Epithelial cell of prostate (primary cell): ENCODE measurements around the gene KIF18A.
"Not testable (repeated sequence)": the region's sequence is repeated elsewhere in the genome, so short reads cannot be mapped to it uniquely, and the experiment has no call there.

ENCODE experiments used
- DNase-seq: peaks from one replicate; pipeline ENCODE4 v3.0.0-alpha.2; 2011; ENCODE audit warnings: low read depth, low spot score
- H3K27ac ChIP-seq: fragments of 450-650 bp; 2 replicates; pipeline ENCODE4 v1.5.1; 2017; ENCODE audit warnings: mild to moderate bottlenecking

The KIF18A gene

DNA sequence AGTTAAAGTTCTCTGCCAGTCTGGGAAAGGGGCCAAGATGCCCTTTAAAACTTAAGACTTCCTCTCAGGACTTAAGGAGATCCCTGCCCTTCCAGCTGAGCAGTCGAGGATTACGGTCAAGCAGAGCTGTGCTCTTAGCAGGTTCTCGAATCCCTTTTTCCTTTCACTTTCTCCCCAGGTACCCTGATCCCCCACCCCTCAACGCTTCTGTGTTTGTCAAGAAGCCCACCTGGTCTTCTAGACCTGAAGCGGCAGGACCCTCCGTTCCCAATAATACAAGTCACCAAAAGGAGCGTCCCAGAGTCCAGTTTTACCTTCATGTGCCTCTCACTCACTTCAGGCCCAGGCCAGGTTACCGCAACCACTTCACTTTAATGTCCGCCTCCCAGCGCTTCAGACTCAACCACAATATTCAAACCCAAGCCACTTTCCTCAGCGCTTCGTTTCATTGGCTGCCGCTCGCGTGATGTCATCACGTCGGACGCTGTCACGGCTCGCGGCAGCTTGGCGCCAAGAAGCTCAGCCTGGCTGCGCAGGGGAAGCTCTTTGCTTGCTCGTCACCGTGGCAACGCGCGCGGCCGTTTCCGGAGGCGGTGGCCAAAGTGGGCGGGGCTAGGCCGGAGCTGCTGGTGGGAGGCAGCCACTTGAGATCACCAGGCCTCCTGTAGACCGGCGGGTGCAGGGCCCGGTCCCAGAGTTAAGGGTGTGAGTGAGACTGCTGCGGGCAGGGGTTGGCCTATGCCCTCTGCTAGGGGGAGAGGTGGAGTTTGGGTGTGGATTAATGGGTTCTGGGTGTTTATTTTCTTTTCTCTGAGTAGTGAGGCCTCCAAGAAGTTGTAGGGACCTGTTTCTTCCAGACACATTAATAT is at the start of gene KIF18A, which contains the start of gene METTL15:
Gene KIF18A, minus strand, starts transcription at position 407 of the 869 bp plus-strand sequence. CDS start 10,209 bp downstream, outside the sequence.
Gene METTL15, plus strand, starts transcription at position 639 of the 869 bp plus-strand sequence. CDS start 4,947 bp downstream, outside the sequence.
- peak within 1 kb of the TSS; percentile 75 for H3K27ac ChIP-seq
- peak; percentile 90 for DNase-seq

DNA sequence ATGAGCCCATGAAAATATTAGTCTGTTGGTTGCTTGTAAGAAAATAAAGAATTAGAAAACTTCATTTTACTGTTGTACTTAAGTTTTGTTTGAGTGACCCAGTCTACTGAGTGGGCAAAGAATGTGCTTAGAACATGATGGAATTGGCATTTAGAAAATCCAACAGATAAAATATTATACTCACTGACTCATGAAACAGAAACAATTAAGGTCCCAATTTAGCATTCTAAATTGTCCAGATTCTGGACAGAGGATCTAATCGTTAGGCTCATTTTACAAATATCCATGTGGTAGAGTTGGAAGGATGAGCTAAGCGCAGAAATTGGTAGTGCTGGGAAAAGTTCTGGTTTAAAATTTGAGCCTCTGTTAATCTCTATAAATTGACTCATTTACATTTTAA is 45.6 kb upstream of the KIF18A start:
- DNase-seq = no peak
- H3K27ac ChIP-seq = no peak overlapping the region

DNA sequence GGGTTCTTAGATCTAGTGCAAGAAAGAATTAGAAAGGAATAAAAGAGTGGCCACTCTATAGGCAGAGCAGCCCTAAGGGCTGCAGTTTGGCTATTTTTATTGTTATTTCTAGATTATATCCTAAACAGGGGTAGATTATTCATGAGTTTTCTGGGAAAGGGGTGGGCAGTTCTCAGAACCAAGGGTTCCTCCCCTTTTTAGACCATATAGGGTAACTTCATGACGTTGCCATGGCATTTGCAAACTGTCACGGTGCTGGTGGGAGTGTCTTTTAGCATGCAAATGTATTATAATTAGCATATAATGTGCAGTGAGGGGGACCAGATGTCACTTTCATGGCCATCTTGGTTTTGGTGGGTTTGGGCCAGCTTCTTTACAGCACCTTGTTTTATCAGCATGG is 44.8 kb upstream of the KIF18A start:
- no peak overlapping the region for H3K27ac ChIP-seq
- no peak for DNase-seq

DNA sequence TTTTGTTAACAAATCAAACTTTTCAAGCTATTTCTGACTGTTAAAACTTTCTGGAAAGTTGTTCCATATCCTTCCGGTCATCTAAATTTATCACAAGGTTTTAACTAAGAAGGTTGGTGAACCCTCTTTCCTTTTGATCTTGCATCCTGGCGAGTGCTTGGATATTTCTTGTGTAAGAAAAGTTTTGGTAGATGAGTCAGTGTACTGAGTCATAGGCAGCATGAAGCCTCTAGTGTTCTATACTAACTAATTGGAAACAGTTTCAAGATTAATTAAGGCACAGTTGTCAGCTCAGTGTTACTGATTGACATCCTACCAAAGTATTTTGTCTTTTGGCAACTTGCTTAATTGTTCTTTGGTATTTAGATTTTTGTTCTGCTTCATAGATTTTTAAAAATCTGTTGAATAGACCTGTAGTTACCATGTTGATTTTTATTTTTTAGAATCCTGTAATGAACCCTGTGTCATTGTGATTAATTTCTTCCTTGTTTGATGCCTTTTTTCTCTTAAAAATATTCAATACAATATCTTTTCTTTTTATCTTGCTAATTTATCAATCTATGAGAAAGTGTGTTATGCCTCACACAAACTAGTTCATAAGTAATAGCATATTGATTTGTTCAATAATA is 38.3 kb upstream of the KIF18A start:
- DNase-seq = peak; percentile 20
- H3K27ac ChIP-seq = peak overlapping the region; percentile 50

DNA sequence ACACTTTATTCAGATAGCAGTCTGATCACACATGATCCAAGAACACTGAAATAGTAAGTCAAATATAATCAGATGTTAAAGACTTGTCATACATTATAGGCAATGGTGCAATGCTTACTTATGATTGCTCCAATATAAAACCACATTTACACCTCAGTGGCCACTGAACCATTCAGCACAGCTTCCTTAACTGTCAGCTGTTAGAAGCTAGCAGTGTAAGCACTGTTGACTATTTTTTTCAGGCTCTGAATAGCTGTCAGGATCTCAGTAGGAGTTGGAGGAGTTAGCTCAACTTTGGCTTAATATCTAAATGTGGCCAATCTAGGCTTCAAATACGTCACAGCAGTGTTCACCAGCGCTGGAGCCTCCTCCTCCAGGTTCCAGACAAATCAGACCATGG is 36.9 kb upstream of the KIF18A start:
- H3K27ac ChIP-seq = peak overlapping the region; percentile 50
- no peak for DNase-seq

DNA sequence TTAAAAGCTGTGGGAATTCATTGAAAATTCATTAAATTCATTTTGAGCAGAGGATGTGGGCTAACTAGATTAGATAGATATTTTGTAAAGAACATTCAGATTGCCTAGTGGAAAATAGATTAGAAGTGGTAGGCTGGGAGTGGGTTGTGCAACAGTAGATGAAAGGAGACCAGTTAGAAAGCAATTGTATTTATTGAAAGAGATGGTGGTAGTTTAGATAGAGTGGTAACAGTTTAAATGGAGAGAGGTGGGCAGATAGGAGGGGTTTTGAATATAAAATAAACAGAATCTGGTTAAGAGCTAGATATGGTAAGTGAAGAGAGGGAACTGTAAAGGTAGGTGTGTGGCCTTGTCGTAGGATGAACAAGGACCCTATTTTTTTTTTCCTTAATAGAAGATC is 34.8 kb upstream of the KIF18A start:
- no peak for DNase-seq
- no peak overlapping the region for H3K27ac ChIP-seq

DNA sequence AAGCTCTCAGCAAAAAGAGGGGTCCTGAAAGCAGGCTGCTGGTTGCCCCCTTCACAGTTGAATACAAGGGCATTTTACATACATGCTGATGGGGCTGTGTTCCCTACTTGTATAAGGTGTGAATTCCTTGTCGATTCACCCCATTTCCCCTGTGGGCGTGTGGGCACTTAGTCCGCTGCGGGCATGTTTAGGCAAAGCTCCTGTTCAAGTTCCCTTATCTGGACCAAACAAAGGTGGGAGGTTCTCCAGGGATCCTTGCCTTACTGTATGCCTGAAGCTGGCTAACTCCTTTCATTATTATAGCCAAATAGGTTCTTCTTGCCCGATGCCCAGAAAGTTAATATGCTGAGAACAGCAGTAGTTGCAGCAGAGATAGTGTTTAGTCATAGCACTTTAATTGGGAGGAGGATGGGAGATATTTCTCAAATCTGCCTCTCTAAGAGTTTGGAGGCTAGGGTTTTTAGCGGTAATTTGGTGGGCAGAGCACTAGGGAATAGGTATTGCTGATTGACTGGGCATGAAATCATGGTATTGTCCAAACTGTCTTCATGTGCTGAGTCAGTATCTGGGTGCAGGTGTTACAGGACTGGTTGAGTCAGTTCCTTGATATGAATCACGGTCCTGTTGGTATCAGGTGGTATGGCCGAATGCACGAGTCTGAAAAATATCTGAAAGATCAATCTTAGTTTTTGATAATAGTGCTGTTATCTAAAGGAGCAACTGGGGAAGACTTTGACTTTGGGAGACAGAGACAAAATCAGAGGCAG is 32.9 kb upstream of the KIF18A start:
- DNase-seq = peak; percentile 77
- H3K27ac ChIP-seq = peak overlapping the region; percentile 76

DNA sequence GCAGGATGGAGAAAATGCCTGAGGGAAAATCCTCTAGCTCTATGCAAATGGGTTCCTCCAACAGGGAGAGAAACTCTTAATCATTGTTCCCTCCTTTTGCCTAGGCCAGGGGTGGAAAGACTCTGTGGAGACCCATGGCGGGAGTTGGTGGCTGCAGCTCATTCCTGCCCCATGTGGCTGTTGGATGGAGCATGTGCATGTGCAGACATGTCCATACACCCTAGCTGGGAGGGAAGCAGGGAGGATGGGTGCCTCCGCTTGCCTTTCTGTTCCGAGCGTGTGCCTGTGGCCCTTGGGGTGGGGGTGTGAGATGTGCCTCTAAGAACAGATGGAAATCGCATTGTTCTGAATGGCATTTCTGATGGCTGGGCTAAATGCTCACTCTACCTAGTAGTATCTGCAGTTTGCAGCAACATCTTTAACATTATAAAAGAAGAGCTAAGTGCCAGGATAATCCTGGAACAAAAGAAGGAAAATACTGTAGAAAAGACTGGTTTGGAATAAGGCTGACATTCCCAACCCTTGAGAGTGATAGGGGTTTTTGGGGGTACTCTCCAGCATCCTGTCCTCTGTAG is 32.0 kb upstream of the KIF18A start:
- DNase-seq = no peak
- H3K27ac ChIP-seq = peak overlapping the region; percentile 76

DNA sequence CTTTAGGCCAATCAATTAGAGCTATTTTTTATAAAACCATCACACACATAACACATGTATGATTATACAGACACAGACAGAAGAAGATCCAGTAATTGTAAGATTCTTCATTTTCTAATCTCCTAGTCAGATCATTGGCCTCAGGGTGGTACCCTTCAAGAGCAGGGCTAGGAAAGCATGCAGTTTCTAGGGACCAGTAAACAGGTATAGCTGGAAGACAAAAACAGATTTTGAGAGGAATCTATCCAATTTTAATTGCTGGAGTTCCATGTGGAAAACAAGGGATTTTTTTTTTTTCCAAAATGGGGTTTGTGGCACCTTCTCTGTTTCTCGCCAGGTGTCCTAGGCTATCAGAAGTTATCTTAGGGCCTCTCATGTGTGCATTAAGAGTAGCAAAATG is 29.9 kb upstream of the KIF18A start:
- no peak for DNase-seq
- H3K27ac ChIP-seq = no peak overlapping the region

DNA sequence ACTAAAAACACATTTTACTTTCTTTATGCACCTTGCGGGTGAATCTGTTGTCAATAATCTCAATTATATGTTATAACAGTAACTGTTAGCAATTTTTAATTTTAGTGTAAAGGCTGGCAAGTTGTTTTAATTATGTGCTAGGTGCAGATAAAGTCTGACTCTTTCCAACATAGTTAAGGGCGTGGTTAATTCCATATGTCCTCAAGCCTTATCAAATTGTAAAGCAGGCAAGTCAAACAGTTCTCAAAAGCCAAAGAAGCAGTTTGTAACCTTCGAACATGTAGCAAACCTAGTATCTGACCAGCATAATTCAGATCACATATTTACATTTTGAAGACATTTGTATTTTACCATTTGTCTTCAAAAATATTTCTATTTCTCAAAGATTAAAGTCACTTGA is 29.4 kb upstream of the KIF18A start:
- no peak for DNase-seq
- H3K27ac ChIP-seq = no peak overlapping the region

DNA sequence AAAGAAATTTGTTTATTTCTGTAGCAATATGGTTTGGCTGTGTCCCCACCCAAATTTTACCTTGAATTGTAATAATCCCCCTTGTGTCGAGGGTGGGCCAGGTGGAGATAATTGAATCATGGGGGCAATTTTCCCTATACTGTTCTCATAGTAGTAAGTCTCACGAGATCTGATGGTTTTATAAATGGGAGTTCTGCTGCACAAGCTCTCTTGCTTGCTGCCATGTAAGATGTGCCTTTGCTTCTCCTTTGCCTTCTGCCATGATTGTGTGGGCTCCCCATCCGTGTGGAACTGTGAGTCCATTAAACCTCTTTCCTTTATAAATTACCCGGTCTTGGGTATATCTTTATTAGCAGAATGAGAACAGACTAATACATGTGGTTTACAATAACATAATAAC is 28.2 kb upstream of the KIF18A start:
- DNase-seq, H3K27ac ChIP-seq: not testable (repeated sequence)

DNA sequence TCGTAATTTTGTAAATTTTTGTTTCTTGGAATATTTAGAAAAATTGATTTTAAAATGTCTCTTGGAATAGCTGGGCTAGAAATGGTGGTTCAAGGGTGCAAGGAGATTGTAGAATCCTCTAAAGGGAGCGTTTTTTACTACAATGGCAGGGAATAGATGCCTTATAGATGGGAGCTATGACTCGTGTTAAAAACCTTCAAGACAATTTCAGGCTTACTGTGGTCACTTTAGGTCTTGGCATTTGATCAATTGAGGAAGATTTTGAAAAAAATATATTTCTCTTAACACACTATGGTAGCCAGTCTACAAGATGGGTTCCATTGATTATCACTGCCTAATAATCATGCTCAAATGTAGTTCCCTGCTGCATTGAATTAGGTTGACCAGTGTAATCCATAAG is 25.2 kb upstream of the KIF18A start:
- DNase-seq = no peak
- H3K27ac ChIP-seq = no peak overlapping the region

DNA sequence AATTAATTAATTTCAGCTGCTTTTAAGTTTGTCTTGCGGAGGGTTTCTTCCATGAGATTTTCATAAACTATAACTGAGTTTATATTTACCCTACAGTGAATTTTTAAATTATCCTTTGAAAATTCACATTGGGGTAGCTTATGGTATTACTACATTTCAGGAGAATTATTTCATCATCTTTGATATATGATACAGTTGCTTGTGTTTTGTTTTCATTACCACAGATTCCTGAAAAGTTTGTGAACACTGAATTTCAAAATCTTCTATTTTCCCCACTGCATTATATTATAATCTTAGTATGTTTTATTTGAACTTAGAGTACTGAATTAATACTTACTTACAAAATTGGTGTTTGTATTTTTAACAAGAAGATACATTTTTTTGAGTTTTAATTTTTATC is 24.6 kb upstream of the KIF18A start:
- no peak overlapping the region for H3K27ac ChIP-seq
- no peak for DNase-seq

DNA sequence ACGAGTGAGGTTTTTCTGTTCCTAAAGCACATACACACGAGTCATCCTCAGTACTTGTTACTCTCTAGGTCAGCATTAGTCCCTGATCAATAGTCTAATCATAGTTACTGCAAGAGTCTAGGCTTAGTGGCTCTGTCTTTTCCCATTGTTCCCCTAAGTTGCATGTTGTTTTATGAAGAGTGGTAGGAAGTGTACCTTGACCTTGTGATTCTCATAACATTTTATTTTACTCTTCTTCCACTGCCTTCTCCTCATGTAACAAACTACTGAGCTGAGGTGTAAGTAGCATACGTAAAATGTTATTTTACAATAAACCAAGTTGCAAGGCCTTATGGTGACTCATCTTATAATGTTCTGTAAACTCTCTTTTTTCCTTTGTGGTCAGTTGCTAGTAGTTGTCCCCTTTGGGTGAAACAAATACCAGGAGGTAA is 15.2 kb upstream of the KIF18A start:
- H3K27ac ChIP-seq = no peak overlapping the region
- no peak for DNase-seq

DNA sequence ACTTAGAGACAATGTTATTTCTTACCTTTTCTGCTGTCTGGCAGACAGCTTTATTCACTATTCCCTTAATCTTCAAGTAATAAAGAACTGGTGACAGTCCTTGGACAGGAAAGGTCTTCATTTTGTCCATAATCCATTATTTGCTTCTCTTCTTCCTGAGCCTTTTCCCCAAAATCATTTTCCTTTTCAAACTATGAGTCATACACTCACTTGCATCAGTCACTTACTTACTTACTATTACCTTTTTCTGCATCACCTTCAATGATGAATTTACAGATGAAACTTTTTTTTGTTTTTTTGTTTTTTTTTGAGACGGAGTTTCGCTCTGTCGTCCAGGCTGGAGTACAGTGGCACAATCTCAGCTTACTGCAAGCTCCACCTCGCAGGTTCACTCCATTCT is 9.8 kb upstream of the KIF18A start:
- no peak for DNase-seq
- peak overlapping the region; percentile 45 for H3K27ac ChIP-seq

DNA sequence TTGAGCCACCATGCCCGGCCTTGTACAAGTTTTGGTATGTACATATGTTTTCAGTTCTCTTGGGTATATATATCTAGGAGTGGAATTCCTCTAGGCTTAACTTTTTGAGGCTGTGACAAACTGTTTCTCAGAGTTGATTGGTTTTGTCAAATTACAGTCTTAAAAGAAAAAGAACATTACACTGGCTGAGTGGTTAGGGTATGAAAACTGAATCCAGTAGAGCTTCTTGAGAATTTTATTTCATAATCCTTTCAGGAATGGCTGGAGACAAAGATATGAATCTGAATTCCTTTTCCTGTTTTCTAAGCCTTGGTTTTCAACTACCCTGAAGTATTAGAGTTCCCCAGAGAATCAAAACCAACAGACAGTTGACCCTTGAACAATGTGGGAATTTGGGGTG is 6.8 kb upstream of the KIF18A start:
- DNase-seq = no peak
- H3K27ac ChIP-seq = no peak overlapping the region

DNA sequence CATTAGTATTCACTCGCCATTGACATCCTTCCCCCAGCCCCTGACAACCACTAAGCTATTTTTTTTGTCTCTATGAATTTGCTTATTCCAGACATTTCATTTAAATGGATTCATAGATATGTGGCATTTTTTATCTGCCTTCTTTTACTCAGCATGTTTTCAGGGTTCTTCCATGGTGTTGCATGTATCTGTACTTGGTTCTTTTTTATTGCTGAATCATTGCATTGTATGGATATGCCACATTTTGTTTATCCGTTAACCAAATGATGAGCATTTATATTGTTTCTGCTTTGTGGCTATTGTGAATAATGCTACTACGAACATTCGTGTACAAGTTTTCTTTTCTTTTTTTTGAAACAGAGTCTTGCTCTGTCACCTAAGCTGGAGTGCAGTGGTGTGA is 6.2 kb upstream of the KIF18A start:
- no peak for DNase-seq
- H3K27ac ChIP-seq = no peak overlapping the region

DNA sequence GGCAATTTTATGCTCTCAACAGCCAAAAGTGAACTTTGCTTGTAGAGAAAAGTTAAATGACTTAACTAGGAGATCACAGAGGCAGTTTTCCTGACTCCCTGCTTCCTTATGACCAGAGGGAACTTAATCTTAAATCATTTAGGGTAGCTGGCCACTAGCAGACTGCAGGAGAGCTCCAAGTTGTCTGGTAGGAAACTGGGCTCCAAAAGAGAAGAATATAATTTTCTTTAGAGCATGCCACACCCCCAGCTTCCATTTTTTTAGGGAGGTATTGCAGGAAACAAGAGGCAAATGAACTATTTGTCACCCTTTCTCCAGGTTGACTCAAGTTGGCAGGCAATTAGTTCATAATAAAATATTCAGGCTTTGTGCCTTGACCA is 2.9 kb upstream of the KIF18A start:
- no peak for DNase-seq
- peak overlapping the region; percentile 75 for H3K27ac ChIP-seq

DNA sequence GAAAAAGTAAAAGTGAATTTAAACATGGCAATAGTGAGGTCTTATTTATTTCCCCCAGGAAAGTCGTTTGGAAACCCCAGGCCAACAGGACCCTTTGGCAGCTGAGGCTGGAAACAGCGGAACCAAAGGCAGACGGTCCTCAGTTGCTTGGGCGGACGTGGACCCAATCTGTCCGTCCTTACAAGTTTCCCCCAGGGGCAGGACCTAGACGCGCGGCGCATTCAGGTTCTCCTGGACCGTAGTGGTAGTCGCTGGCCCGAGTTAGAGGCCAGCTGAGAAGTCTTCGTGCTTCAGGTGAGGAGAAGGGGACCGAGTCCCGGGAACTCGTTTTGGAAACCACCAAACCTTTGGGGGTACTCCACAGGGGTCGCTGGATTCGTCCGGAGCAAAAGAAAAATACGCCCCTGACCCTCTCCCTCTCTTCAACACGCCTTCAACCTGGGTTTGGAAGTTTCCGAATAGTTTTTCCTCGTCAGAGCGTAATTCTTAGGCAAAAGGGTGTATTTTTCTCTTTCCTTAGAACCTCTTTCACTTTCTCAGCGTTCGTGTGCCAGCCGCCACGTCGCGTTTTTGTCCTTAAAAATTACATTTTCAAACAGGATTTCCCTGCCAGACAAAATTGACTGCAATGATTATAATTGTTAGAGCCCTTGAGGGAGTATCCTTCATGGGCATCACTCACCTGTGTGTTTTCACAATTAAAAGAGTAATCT is 2.3 kb upstream of the KIF18A start:
- DNase-seq = no peak
- H3K27ac ChIP-seq = peak overlapping the region; percentile 75

DNA sequence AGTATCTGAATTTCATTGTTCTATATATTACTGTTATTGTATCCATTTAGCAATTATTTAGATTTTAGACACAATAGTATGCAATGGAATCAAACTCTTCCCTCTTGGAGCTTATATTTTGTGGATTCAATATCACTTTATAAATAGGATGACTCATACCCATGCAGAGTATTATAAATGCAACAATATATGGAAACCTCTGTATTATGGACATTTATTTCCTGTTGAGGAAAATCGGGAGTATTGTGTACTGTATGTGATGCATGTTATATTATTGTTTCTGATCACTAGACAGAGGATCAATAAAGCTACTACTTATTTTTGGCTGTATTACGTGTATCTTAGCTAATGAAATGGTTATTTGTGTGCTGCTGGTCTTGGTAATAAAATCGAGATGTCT is 1.0 kb upstream of the KIF18A start:
- peak overlapping the region; percentile 75 for H3K27ac ChIP-seq
- DNase-seq = no peak
